ENCODE measurements around the gene RASGEF1C.

The RASGEF1C gene

GRCh38 chr5:180209137-180209581 lies at the start of gene RASGEF1C:
TSS of gene RASGEF1C (minus strand) at chr5:180209211. CDS start at chr5:180138052, 71,159 bp downstream.
- peak; percentile 34 for DNase-seq (ENCODE audit: low read depth)
- in situ Hi-C loops (cut with HindIII; ENCODE audit: low sequenced_read_pairs) = no loop called here
- H3K4me3 ChIP-seq (ENCODE audit: low read depth, low read length) = peak within 1 kb of the TSS; percentile 34
- peak; percentile 16 for TF ChIP-seq CTCF (IDR thresholded peaks at IDR 0.05; ENCODE audit: low read depth, low read length, missing control alignments)

- no peak for DNase-seq (ENCODE audit: low read depth)
- TF ChIP-seq CTCF (IDR thresholded peaks at IDR 0.05; ENCODE audit: low read depth, low read length, missing control alignments) = no peak
- in situ Hi-C loops (cut with HindIII; ENCODE audit: low sequenced_read_pairs) = no loop called here
- H3K4me3 ChIP-seq (ENCODE audit: low read depth, low read length) = no peak overlapping the region
These were observed 44.2 kb upstream of the RASGEF1C start for GRCh38 chr5:180253036-180253824.

GRCh38 chr5:180251887-180252286 lies 42.9 kb upstream of the RASGEF1C start:
- in situ Hi-C loops (cut with HindIII; ENCODE audit: low sequenced_read_pairs) = no loop called here
- DNase-seq (ENCODE audit: low read depth) = no peak
- H3K4me3 ChIP-seq (ENCODE audit: low read depth, low read length) = no peak overlapping the region
- TF ChIP-seq CTCF (IDR thresholded peaks at IDR 0.05; ENCODE audit: low read depth, low read length, missing control alignments) = no peak

GRCh38 chr5:180251141-180251540 lies 42.1 kb upstream of the RASGEF1C start:
- no peak overlapping the region for H3K4me3 ChIP-seq (ENCODE audit: low read depth, low read length)
- no peak for DNase-seq (ENCODE audit: low read depth)
- in situ Hi-C loops (cut with HindIII; ENCODE audit: low sequenced_read_pairs) = no loop called here
- TF ChIP-seq CTCF (IDR thresholded peaks at IDR 0.05; ENCODE audit: low read depth, low read length, missing control alignments) = no peak

- TF ChIP-seq CTCF (IDR thresholded peaks at IDR 0.05; ENCODE audit: low read depth, low read length, missing control alignments) = no peak
- DNase-seq (ENCODE audit: low read depth) = no peak
- in situ Hi-C loops (cut with HindIII; ENCODE audit: low sequenced_read_pairs) = no loop called here
- H3K4me3 ChIP-seq (ENCODE audit: low read depth, low read length) = no peak overlapping the region
These were observed 41.3 kb upstream of the RASGEF1C start for GRCh38 chr5:180250329-180250728.

DNA sequence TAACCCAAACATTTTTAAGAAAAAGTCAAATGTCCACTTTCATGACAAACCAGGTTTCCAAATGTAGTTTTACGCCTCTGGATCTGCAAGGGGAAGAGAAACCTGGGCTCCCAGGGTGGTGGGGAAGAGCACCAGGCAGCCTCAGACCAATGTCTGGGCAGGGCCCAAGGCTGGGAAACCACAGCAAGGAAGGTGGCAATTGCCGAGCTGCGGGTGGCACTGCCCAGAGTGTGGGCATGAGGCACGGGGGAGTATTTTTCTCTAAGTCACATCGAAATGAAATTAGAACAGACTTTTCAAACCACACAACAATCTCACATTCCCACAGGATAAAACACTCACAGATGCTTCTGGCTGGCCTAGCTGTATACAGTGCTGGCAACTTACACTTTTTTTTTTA lies 32.6 kb upstream of the RASGEF1C start:
- in situ Hi-C loops (cut with HindIII; ENCODE audit: low sequenced_read_pairs) = no loop called here
- no peak overlapping the region for H3K4me3 ChIP-seq (ENCODE audit: low read depth, low read length)
- no peak for TF ChIP-seq CTCF (IDR thresholded peaks at IDR 0.05; ENCODE audit: low read depth, low read length, missing control alignments)
- DNase-seq (ENCODE audit: low read depth) = no peak

All from astrocyte of the cerebellum (primary cell).